ENCODE results near the gene SASH3.

- TF ChIP-seq CTCF (IDR thresholded peaks at IDR 0.05): no peak
- no peak for TF ChIP-seq HDAC2 (IDR thresholded peaks at IDR 0.05)
Observed at GRCh38 chrX:129808158-129808828, 28.5 kb downstream of the SASH3 start.
